Esophagus muscularis mucosa (tissue), 4 donors: Measurements from ENCODE around the gene ZAR1L. TPM values are rescaled to one million over a fixed set of nuclear protein-coding genes. Genes with fewer than 3 reads are reported as not detected.

Source experiments
- DNase-seq: peaks from one replicate; pipeline ENCODE4 v3.0.0-alpha.2; 2017; ENCODE audit errors: extremely low spot score
- H3K27ac ChIP-seq, 4 donors: fragments of 200-600 bp; sonication (generic); replicated peaks in 1 of 4; 1 replicate in 3 of 4; 2 replicates in 1 of 4; pipeline ENCODE4 v1.5.1; 2016 to 2019; ENCODE audit warnings: mild to moderate bottlenecking in 1 of 4
- H3K27me3 ChIP-seq, 4 donors: fragments of 200-600 bp; sonication (generic); one replicate each; pipeline versions ENCODE4 v1.5.1 to v1.6.0; 2016 to 2019
- H3K36me3 ChIP-seq, 4 donors: fragments of 200-600 bp; sonication (generic); one replicate each; pipeline ENCODE4 v1.5.1; 2016 to 2019
- H3K4me1 ChIP-seq, 4 donors: fragments of 200-600 bp; sonication (generic); one replicate each; pipeline ENCODE4 v1.5.1; 2016 to 2019
- H3K4me3 ChIP-seq, 4 donors: fragments of 200-600 bp; sonication (generic); 1 replicate in 2 of 4; 2 replicates in 2 of 4; pipeline ENCODE4 v1.5.1; 2016 to 2019; ENCODE audit warnings: mild to moderate bottlenecking in 4 of 4, moderate library complexity in 1 of 4
- H3K9me3 ChIP-seq, 4 donors: fragments of 200-600 bp; sonication (generic); 1 replicate in 3 of 4; 2 replicates in 1 of 4; pipeline ENCODE4 v1.5.1; 2016 to 2019
- EP300 ChIP-seq: sonication (generic); formaldehyde crosslinking; IDR thresholded peaks from one replicate; pipeline ENCODE4 v1.6.1; 2017; ENCODE audit warnings: antibody characterized with exemption
- POLR2A ChIP-seq: fragments of 450-650 bp; IDR thresholded peaks from one replicate; pipeline ENCODE4 v1.6.1; 2017; ENCODE audit warnings: antibody characterized with exemption, moderate library complexity, mild to moderate bottlenecking, low read depth
- POLR2AphosphoS5 ChIP-seq, 2 donors: sonication (generic); formaldehyde crosslinking; IDR thresholded peaks; one replicate each; pipeline ENCODE4 v1.6.1; 2017; ENCODE audit warnings: antibody characterized with exemption in 2 of 2
- WGBS: methylation state at CpG from one replicate; pipeline ENCODE4 v1.1.5; 2018; 5-methylcytosine and 5-hydroxymethylcytosine counted together
- intact Hi-C: fragments of 100-400 bp; cut with DNase I; formaldehyde crosslinking; loops from one replicate; pipeline ENCODE4 v1.15.1; 2023
- total RNA-seq, 4 donors: library from RNA; depleted of rRNA; stranded (reverse); fragments of >200 nt; gene quantifications; one replicate each; pipeline versions ENCODE4 v1.1.0 to v1.2.1, GENCODE V29; 2016
- TF ChIP-seq, protein P1 (sequence below), 3 experiments: fragments of 200-600 bp in 2 of 3; fragments of 450-650 bp in 1 of 3; sonication (generic) in 2 of 3; IDR thresholded peaks; one replicate each; pipeline ENCODE4 v1.5.1; 2017 to 2019; ENCODE audit warnings: antibody characterized with exemption in 3 of 3, mild to moderate bottlenecking in 2 of 3, moderate library complexity in 1 of 3

The ZAR1L gene
- total RNA-seq, 4 donors from 2014 or later, result not detected

DNA sequence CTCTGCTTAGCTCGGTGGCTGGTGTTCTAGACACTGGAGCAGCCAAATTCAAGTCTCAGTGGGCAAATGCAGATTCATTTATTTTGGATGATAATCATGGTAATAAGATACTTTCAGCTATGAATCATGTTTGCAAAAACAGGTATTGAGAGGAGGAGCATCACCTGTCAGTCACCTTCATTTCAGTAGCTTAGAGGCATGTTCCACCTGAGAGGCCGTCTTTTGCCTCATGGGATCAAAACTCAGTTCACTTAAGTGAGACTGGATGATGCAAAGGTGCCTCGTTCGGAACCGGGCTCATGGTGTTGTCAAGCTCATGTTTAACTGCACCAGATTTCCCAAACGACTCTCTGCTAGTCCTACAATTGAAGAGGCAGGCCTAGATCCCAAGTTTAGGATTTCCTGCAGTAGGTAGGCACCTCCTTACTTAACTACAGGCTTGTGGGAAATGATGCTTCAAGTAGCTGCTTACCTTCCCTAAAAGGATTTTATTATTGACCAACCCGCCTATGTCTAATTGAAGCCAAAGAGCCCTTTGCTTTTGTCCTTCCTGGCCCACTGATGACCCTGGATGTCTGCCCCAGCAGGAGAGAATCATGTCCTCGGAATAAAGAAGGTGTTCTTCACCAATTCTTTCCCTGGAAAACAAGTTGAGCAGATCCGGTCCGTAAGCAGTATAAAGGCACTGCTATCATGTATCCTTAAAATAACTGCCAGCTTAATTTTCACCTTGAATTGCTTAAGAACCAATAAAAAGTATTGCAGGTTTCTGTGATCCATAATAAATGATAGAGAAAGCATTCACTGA lies 60.0 kb downstream of the ZAR1L start:
- H3K27ac ChIP-seq, result peak overlapping the region; percentile 78 to 83 (median 80)
- H3K4me1 ChIP-seq, result peaks cover 16 to 56% (median 43%) of the 10 kb centered on the region in 4 donors
- intact Hi-C loops, result no loop called here
- H3K9me3 ChIP-seq, result no peaks in the 10 kb centered on the region
- H3K4me3 ChIP-seq, result peak overlapping the region; percentile 42 to 60 (median 54)
- no peak for TF ChIP-seq POLR2A
- peak; percentile 5 to 61 for TF ChIP-seq POLR2AphosphoS5 (IDR thresholded peaks at IDR 0.05)
- DNase-seq, result no peak
- 52% methylated on average over 10 of the region's 10 CpGs for WGBS
- peaks cover 0 to 8% (median 3%) of the 10 kb centered on the region in 4 donors for H3K36me3 ChIP-seq
- no peaks in the 10 kb centered on the region for H3K27me3 ChIP-seq

DNA sequence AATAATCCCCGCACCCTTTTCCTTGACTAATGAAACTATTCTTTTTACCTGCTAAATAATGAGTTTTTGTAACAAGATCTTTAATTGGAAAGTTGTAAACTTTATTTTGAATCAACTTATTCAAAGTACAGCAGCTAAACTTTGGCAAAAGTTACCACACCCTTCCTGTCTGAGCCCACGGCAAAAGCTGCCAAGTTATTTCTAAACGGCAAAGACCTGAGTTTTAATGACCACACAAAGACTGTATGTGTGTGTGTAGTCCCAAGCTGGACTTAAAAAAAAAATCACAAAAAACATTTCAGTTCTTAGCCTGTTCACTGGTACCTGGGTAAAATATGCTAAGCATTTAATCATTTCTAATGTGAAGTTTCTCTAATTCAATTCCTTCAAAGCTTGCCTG lies 60.7 kb downstream of the ZAR1L start:
- H3K4me1 ChIP-seq, result peaks cover 11 to 49% (median 36%) of the 10 kb centered on the region in 4 donors
- H3K27me3 ChIP-seq, result no peaks in the 10 kb centered on the region
- peak overlapping the region; percentile 42 to 60 (median 54) for H3K4me3 ChIP-seq
- no peak for TF ChIP-seq EP300
- no peak for TF ChIP-seq POLR2A
- TF ChIP-seq, protein P1, sequence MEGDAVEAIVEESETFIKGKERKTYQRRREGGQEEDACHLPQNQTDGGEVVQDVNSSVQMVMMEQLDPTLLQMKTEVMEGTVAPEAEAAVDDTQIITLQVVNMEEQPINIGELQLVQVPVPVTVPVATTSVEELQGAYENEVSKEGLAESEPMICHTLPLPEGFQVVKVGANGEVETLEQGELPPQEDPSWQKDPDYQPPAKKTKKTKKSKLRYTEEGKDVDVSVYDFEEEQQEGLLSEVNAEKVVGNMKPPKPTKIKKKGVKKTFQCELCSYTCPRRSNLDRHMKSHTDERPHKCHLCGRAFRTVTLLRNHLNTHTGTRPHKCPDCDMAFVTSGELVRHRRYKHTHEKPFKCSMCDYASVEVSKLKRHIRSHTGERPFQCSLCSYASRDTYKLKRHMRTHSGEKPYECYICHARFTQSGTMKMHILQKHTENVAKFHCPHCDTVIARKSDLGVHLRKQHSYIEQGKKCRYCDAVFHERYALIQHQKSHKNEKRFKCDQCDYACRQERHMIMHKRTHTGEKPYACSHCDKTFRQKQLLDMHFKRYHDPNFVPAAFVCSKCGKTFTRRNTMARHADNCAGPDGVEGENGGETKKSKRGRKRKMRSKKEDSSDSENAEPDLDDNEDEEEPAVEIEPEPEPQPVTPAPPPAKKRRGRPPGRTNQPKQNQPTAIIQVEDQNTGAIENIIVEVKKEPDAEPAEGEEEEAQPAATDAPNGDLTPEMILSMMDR (IDR thresholded peaks at IDR 0.05), result no peak
- no peak for TF ChIP-seq POLR2AphosphoS5 (IDR thresholded peaks at IDR 0.05)
- peak overlapping the region; percentile 78 to 83 (median 80) for H3K27ac ChIP-seq
- 22% methylated on average over 3 of the region's 3 CpGs for WGBS
- no peaks in the 10 kb centered on the region for H3K9me3 ChIP-seq
- H3K36me3 ChIP-seq, result peaks cover 0 to 15% (median 5%) of the 10 kb centered on the region in 4 donors
- no peak for DNase-seq
- intact Hi-C loops, result no loop called here

DNA sequence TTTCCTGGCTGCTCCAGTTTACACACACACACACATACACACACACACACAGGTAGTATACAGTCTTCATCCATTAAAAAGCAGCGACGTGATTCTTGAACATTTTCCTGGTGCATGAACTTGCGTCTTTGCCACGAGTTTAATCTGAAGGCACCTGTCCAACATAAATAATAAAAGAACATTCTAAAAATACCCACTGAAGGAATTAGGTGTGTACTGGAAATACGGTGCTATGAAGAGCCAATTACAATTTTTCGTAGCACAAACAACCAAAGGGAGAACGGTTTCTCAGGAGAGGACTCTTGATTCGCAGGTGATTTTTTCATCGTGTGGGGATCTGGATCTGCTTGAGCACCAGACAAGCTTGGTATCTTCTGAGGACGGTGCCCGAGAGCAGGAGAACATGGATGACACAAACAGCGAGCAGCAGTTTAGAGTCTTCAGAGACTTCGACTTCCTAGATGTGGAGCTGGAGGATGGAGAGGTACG lies 61.2 kb downstream of the ZAR1L start:
- Histone ChIP-seq H3K27ac (peak overlapping the region; percentile 78 to 83 (median 80)), H3K4me3 (peak overlapping the region; percentile 42 to 60 (median 54)), H3K9me3 (no peaks in the 10 kb centered on the region), H3K27me3 (no peaks in the 10 kb centered on the region), H3K36me3 (peaks cover 0 to 18% (median 5%) of the 10 kb centered on the region in 4 donors), H3K4me1 (peaks cover 7 to 45% (median 31%) of the 10 kb centered on the region in 4 donors)
- no peak for DNase-seq
- intact Hi-C loops, result no loop called here
- WGBS, result 42% methylated on average over 14 of the region's 14 CpGs
- TF ChIP-seq, protein P1 (IDR thresholded peaks at IDR 0.05), result no peak
- peak; percentile 62 to 91 for TF ChIP-seq POLR2AphosphoS5 (IDR thresholded peaks at IDR 0.05)

Other genes starting within 250 kb of the ZAR1L start
- under 1 TPM; 0.32 to 0.83 (median 0.38) TPM for gene BRCA2, start 145 bp upstream of the ZAR1L start, total RNA-seq
- gene N4BP2L1, start 112.8 kb upstream of the ZAR1L start, total RNA-seq, result 10 to 100 TPM in 3 of 4 donors, 1 to 10 TPM in 1; 9.0 to 19.6 (median 11.6) TPM
- gene N4BP2L2, start 223.4 kb upstream of the ZAR1L start, total RNA-seq, result 100 to 1,000 TPM in 3 of 4 donors, 10 to 100 TPM in 1; 81.2 to 198 (median 106) TPM